ENCODE data around the gene TRAF5. TPM values are rescaled to one million over a fixed set of nuclear protein-coding genes. Genes with fewer than 3 reads are reported as not detected.

The TRAF5 gene
- total RNA-seq, 2 donors from 2014 or later, result 13.9 to 14.5 TPM

GRCh38 chr1:211375146-211375818 lies 48.6 kb downstream of the TRAF5 start:
- TF ChIP-seq, protein P1, sequence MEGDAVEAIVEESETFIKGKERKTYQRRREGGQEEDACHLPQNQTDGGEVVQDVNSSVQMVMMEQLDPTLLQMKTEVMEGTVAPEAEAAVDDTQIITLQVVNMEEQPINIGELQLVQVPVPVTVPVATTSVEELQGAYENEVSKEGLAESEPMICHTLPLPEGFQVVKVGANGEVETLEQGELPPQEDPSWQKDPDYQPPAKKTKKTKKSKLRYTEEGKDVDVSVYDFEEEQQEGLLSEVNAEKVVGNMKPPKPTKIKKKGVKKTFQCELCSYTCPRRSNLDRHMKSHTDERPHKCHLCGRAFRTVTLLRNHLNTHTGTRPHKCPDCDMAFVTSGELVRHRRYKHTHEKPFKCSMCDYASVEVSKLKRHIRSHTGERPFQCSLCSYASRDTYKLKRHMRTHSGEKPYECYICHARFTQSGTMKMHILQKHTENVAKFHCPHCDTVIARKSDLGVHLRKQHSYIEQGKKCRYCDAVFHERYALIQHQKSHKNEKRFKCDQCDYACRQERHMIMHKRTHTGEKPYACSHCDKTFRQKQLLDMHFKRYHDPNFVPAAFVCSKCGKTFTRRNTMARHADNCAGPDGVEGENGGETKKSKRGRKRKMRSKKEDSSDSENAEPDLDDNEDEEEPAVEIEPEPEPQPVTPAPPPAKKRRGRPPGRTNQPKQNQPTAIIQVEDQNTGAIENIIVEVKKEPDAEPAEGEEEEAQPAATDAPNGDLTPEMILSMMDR (IDR thresholded peaks at IDR 0.05), result no peak
- Histone ChIP-seq H3K4me1 (no peaks in the 10 kb centered on the region), H3K9ac (ENCODE audit: low read depth in 2 of 2, low read length in 2 of 2) (no peak overlapping the region), H3K9me3 (no peaks in the 10 kb centered on the region), H3K36me3 (no peaks in the 10 kb centered on the region), H3K27me3 (no peaks in the 10 kb centered on the region), H3K27ac (no peak overlapping the region), H3K4me3 (no peak overlapping the region)
- intact Hi-C loops (cut with DNase I), result no loop called here
- DNase-seq, result no peak

DNA sequence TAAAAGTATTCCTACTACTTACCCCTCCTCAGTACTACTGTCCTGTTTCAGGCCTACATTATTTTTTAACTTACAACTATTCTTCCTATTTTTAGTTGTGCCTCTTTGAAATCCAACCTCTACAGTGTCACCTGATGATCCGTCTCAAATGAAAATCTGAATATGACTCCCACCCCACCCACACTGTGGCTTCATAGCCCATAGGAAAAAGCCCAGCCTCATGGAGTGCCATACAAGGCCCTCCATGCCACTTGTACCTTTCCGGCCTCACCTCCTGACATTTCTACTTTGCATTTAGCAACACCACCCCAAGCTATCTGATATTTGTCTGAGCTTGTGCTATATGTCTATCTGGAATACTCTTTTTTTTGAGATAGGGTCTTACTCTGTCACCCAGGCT lies 49.3 kb downstream of the TRAF5 start:
- Histone ChIP-seq H3K27me3 (no peaks in the 10 kb centered on the region), H3K9ac (ENCODE audit: low read depth in 2 of 2, low read length in 2 of 2) (no peak overlapping the region), H3K4me3 (no peak overlapping the region), H3K27ac (no peak overlapping the region), H3K4me1 (no peaks in the 10 kb centered on the region), H3K36me3 (no peaks in the 10 kb centered on the region), H3K9me3 (no peaks in the 10 kb centered on the region)
- TF ChIP-seq, protein P1 (IDR thresholded peaks at IDR 0.05), result no peak
- intact Hi-C loops (cut with DNase I), result no loop called here
- no peak for DNase-seq

- Histone ChIP-seq H3K4me1 (no peaks in the 10 kb centered on the region), H3K4me3 (no peak overlapping the region), H3K36me3 (no peaks in the 10 kb centered on the region), H3K9ac (ENCODE audit: low read depth in 2 of 2, low read length in 2 of 2) (no peak overlapping the region), H3K9me3 (no peaks in the 10 kb centered on the region), H3K27me3 (no peaks in the 10 kb centered on the region), H3K27ac (no peak overlapping the region)
- DNase-seq, result no peak
- intact Hi-C loops (cut with DNase I), result no loop called here
- TF ChIP-seq, protein P1 (IDR thresholded peaks at IDR 0.05), result no peak
Observed at GRCh38 chr1:211376807-211377470, 50.3 kb downstream of the TRAF5 start.

- Histone ChIP-seq H3K4me1 (no peaks in the 10 kb centered on the region), H3K27me3 (no peaks in the 10 kb centered on the region), H3K9ac (ENCODE audit: low read depth in 2 of 2, low read length in 2 of 2) (no peak overlapping the region), H3K9me3 (no peaks in the 10 kb centered on the region), H3K36me3 (no peaks in the 10 kb centered on the region), H3K4me3 (no peak overlapping the region), H3K27ac (no peak overlapping the region)
- intact Hi-C loops (cut with DNase I), result no loop called here
- TF ChIP-seq, protein P1 (IDR thresholded peaks at IDR 0.05), result no peak
- no peak for DNase-seq
Observed at GRCh38 chr1:211377539-211378450, 51.2 kb downstream of the TRAF5 start.

- TF ChIP-seq, protein P1 (IDR thresholded peaks at IDR 0.05), result no peak
- Histone ChIP-seq H3K9ac (ENCODE audit: low read depth in 2 of 2, low read length in 2 of 2) (no peak overlapping the region), H3K4me3 (no peak overlapping the region), H3K27ac (no peak overlapping the region), H3K9me3 (no peaks in the 10 kb centered on the region), H3K4me1 (no peaks in the 10 kb centered on the region), H3K36me3 (no peaks in the 10 kb centered on the region), H3K27me3 (no peaks in the 10 kb centered on the region)
- no peak for DNase-seq
- intact Hi-C loops (cut with DNase I), result no loop called here
Observed at GRCh38 chr1:211378844-211379243, 52.2 kb downstream of the TRAF5 start.

All from colonic mucosa (tissue), 4 donors.